SIG-M5 treated with dmso at 0.1 percent for 504 hours (cell line): ENCODE results near the gene SEMA5B.

ENCODE experiments used
- DNase-seq: peaks from one replicate; lab custom pipeline; 2025; ENCODE audit not compliant: unreplicated experiment; lab: John Stamatoyannopoulos, UW

Gene SEMA5B

GRCh38 chr3:123027292-123028232, at the start of gene SEMA5B:
Gene SEMA5B, minus strand, starts transcription at chr3:123027763. Its CDS starts 66,500 bp downstream, at chr3:122961263.
- no peak for DNase-seq

GRCh38 chr3:123076496-123077418, 49.2 kb upstream of the SEMA5B start:
- DNase-seq, result no peak

GRCh38 chr3:123076112-123076495, 48.5 kb upstream of the SEMA5B start:
- DNase-seq, result no peak

- DNase-seq, result no peak
Measured at GRCh38 chr3:123075359-123075758, 47.8 kb upstream of the SEMA5B start.

- DNase-seq, result no peak
Measured at GRCh38 chr3:123072564-123072963, 45.0 kb upstream of the SEMA5B start.

- peak; percentile 20 for DNase-seq
Measured at GRCh38 chr3:123072152-123072551, 44.6 kb upstream of the SEMA5B start.

GRCh38 chr3:123071581-123071980, 44.0 kb upstream of the SEMA5B start:
- DNase-seq, result no peak

GRCh38 chr3:123071146-123071545, 43.6 kb upstream of the SEMA5B start:
- DNase-seq, result no peak

GRCh38 chr3:123070510-123070909, 42.9 kb upstream of the SEMA5B start:
- DNase-seq, result no peak

- no peak for DNase-seq
Measured at GRCh38 chr3:123068601-123069381, 41.2 kb upstream of the SEMA5B start.

GRCh38 chr3:123067689-123068600, 40.4 kb upstream of the SEMA5B start:
- DNase-seq, result no peak

- DNase-seq, result peak; percentile 90
Measured at GRCh38 chr3:123066896-123067688, 39.5 kb upstream of the SEMA5B start, which contains the start of gene PDIA5. Gene PDIA5, plus strand, starts transcription at chr3:123067025. Its CDS starts 140 bp downstream, at chr3:123067165.

GRCh38 chr3:123066599-123066895, 39.0 kb upstream of the SEMA5B start:
- DNase-seq, result no peak

- no peak for DNase-seq
Measured at GRCh38 chr3:123064914-123065313, 37.4 kb upstream of the SEMA5B start.

GRCh38 chr3:123064506-123064905, 36.9 kb upstream of the SEMA5B start:
- no peak for DNase-seq

- no peak for DNase-seq
Measured at GRCh38 chr3:123063034-123063433, 35.5 kb upstream of the SEMA5B start.

- DNase-seq, result no peak
Measured at GRCh38 chr3:123061856-123062255, 34.3 kb upstream of the SEMA5B start.

GRCh38 chr3:123060054-123060453, 32.5 kb upstream of the SEMA5B start:
- DNase-seq, result no peak

- no peak for DNase-seq
Measured at GRCh38 chr3:123058505-123058904, 30.9 kb upstream of the SEMA5B start.
